GM18951 (cell line): Measurements from ENCODE around the gene MAN2A2.
"Not testable (repeated sequence)": the region's sequence is repeated elsewhere in the genome, so short reads cannot be mapped to it uniquely, and the experiment has no call there.

ENCODE experiments used
- POLR2A ChIP-seq: IDR thresholded peaks from 4 replicates; pipeline ENCODE4 v1.6.1; 2011; ENCODE audit warnings: mild to moderate bottlenecking; ENCODE audit not compliant: insufficient read length, insufficient read depth; ENCODE audit errors: extremely low read depth
- in situ Hi-C: fragments of 300-500 bp; cut with MboI; formaldehyde crosslinking; loops from one replicate; pipeline ENCODE4 v1.12.0; 2022; ENCODE audit warnings: low sequenced_read_pairs, mixed read lengths, inconsistent platforms; ENCODE audit not compliant: unreplicated experiment

Gene MAN2A2

DNA sequence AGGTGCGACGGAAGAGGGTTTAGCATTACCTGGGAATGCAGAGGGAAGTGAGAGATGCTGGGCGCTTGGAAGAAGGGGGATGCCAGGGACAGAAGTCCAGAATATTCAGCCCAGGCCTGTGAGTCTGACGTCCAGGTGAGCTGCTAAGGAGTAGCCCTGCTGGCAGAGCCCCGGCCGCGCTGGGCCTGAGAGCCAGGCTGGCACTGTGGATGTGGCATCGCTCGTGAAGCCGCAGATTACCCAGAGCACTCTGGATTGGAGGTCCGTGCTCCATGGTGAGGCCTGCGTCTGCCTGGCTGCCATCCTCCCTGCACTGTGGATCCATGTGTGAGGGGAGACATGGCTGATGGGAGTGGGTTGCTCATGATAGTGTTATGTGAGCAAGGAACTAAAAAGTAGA lies 14.5 kb downstream of the MAN2A2 start:
- in situ Hi-C loops, result no loop called here
- TF ChIP-seq POLR2A, result no peak

DNA sequence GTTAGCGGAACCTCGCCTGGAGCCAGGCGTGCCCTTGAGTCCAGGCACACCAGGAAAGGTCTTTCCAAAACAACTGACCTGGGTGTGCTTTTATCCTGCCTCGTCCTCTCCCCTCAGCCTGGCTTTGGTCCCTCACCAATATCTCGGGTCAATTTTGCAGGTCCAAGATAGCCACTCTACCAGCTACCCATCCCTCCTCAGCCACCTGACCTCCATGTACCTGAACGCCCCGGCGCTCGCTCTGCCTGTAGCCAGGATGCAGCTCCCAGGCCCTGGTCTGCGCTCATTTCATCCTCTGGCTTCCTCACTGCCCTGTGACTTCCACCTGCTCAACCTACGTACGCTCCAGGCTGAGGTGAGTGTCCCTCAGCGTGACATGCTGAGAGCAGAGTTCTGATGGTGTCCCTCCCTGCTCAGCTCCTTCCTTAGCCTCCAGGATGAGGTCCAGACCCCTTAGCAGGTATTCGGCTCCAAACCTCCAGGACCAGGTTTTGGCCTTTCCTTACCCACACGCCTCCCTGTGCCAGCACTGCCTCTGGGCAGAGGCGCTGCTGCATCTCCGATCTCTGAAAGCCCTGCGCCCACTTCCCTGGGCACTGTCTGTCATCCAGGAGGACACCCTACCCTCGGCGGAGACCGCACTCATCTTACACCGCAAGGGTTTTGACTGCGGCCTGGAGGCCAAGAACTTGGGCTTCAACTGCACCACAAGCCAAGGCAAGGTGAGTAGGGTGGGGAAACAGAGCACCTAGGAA lies 15.1 kb downstream of the MAN2A2 start:
- in situ Hi-C loops, result no loop called here
- no peak for TF ChIP-seq POLR2A

GRCh38 chr15:90918835-90919234 lies 15.7 kb downstream of the MAN2A2 start:
- in situ Hi-C loops, result no loop called here
- no peak for TF ChIP-seq POLR2A

GRCh38 chr15:90921887-90922286 lies 18.8 kb downstream of the MAN2A2 start:
- in situ Hi-C loops, result no loop called here
- TF ChIP-seq POLR2A, result no peak

GRCh38 chr15:90922712-90923322 lies 19.7 kb downstream of the MAN2A2 start:
- in situ Hi-C loops, result not testable (repeated sequence)

- in situ Hi-C loops, result no loop called here
- TF ChIP-seq POLR2A, result no peak
Measured at GRCh38 chr15:90924375-90924774, 21.3 kb downstream of the MAN2A2 start.

DNA sequence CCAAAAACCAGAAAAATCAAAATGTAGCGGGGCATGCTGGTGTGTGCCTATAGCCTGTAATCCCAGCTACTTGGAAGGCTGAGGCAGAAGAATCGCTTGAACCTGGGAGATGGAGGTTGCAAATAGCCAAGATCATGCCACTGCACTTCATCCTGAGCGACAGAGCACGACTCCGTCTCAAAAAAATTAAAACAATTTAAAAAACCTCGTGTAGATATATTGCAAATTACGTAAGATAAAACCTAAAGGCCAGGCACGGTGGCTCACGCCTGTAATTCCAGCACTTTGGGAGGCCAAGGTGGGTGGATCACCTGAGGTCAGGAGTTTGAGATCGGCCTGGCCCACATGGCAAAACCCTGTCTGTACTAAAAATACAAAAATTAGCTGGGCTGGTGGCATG lies 23.7 kb downstream of the MAN2A2 start:
- in situ Hi-C loops, result not testable (repeated sequence)

DNA sequence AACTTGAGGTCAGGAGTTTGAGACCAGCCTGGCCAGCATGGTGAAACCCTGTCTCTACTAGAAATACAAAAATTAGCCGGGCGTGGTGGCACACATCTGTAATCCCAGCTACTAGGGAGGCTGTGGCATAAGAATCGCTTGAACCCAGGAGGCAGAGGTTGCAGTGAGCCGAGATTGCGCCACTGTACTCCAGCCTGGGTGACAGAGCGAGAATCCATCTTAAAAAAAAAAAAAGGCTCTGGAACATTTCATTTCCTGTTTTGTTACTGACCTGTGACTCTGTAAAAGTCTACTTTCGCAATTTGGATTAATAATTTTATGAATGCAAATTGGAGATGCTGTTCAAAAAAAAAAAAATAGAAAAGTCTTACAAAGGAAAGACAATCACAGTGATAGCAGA lies 25.0 kb downstream of the MAN2A2 start:
- in situ Hi-C loops, result not testable (repeated sequence)

DNA sequence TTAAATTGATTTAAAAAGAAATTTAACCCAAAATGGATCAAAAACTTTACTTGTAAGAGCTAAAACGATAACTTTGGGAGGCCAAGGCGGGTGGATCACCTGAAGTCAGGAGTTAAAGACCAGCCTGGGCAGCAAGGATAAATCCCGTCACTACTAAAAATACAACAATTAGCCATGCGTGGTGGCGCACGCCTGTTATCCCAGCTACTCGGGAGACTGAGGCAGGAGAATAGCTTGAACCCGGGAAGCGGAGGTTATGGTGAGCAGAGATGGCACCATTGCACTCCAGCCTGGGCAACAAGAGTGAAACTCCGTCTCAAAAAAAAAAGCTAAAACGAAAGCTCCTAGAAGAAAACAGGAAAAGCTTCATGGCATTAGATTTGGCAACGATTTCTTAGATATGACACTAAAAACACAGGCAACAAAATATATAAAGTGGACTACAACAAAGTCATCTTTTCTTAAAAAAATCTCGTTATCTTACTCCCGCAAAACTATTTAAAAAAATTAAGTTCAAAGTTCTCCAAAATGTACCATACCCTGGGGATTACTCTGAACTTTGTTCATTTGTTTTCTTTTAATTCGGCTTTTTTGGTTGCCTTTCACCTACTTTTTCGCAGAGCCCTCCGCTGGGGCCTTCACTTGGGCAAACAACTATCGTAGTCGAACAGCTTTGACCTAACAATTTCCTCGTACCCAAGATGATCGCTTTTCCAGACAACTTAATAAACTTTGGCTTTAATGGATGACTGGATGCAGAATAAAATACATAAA lies 26.3 kb downstream of the MAN2A2 start:
- in situ Hi-C loops, result no loop called here
- no peak for TF ChIP-seq POLR2A

GRCh38 chr15:90930861-90931574 lies 27.9 kb downstream of the MAN2A2 start:
- in situ Hi-C loops, result no loop called here
- no peak for TF ChIP-seq POLR2A

DNA sequence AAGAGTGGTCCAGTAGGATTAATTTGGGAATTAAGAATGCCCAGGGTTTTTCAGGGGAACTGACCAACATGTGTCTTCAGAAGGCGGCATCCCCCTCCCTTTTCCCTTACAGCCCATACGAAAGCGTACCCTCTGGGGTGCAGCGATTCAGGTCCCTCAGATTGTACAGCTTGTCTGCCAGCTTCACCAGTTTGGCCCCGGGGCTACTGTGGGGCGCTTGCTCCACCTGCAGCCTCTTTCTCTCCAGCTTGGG lies 28.4 kb downstream of the MAN2A2 start:
- in situ Hi-C loops, result no loop called here

DNA sequence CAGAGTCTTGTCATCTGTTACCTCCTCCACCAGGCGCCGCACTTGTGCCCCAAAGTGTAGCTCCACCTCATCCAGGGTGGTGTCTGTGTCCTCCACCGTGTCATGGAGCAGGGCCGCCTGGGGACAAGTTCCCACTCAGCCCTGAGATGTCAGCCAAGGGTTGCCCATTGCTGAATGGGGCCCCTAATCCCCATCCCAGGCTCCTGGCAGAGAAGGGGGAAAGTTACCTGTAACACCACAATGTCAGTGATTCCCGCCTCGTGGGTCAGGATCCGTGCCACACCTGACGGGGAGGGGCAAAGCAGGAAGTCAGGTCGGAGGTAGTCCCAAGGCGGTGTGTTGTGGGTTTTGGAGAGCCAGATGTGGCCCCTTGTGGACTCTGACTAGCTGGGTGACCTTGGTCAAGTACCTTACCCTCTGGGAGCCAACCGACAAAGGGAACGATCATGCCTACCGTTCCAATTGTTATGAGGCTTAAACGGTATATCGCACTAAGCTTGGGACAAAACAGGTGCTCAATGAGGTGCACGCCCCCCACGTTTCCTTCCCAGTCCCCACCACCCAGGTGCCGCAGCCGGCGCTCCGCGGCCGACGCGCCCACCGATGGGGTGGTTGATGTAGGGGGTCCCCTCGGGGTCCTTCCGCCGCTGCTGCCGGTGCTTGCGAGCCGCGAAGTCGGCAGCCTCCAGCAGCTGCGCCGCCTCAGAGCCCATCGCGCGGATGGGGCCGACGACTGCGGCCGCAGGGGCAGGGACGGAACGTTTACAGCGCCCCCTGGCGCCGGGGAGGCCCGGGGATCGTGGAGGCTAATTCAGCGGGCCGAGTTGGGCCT lies 28.9 kb downstream of the MAN2A2 start, which contains the start of gene HDDC3:
TSS of gene HDDC3 (minus strand) at position 722 of the 832 bp plus-strand sequence. CDS start at position 713, 9 bp downstream.
- in situ Hi-C loops, result no loop called here
- TF ChIP-seq POLR2A, result peak; percentile 86

More for the DNA sequence above, 28.4 kb downstream of the MAN2A2 start:
- TF ChIP-seq POLR2A, result no peak

- in situ Hi-C loops, result no loop called here
Measured at GRCh38 chr15:90932660-90932991, 29.5 kb downstream of the MAN2A2 start.

More at GRCh38 chr15:90932660-90932991, 29.5 kb downstream of the MAN2A2 start:
- no peak for TF ChIP-seq POLR2A
